HepG2 (cell line): Measurements from ENCODE around the gene HSPB3. TPM values are rescaled to one million over a fixed set of nuclear protein-coding genes. Genes with fewer than 3 reads are reported as not detected.

ENCODE experiments used
- ATAC-seq: fragments of 200-7000 bp; cut with Tn5 transposase; 3 replicates; pipeline ENCODE4 v1.9.1; 2020; ENCODE audit warnings: mild to moderate bottlenecking, moderate library complexity
- BruUV-seq: library from RNA; stranded (reverse); fragments of 400-500 nt; replicated peaks from 2 replicates; lab custom pipeline; 2021; lab: Mats Ljungman, UMichigan
- CTCF ChIA-PET: fragments of 300-600 bp; formaldehyde crosslinking; extraction: SDS; loops from one replicate; lab custom pipeline; 2021; ENCODE audit warnings: low total read pairs, inconsistent platforms, low intra/inter-chr PET ratio; lab: Yijun Ruan, JAX
- POLR2A ChIA-PET: fragments of 350-600 bp; sonication (Branson Sonifier 250); formaldehyde crosslinking; loops from one replicate; lab custom pipeline; 2020; ENCODE audit warnings: antibody characterized with exemption, inconsistent platforms; lab: Yijun Ruan, JAX
- DNase-seq: peaks from one replicate; pipeline ENCODE4 v3.0.0-alpha.2; 2015; ENCODE audit warnings: low spot score
- FAIRE-seq: peaks from 3 replicates; lab custom pipeline; 2011; peaks lifted over from hg19 to GRCh38; lab: Jason Lieb, UNC
- H2AFZ ChIP-seq: one replicate; pipeline ENCODE4 v1.6.1; 2011; ENCODE audit warnings: low read length, inconsistent platforms
- H3K27ac ChIP-seq: fragments of 300-600 bp; 3 replicates; pipeline ENCODE4 v1.8.0; 2011; ENCODE audit warnings: mixed run types, mild to moderate bottlenecking, mixed read lengths, low read length, inconsistent platforms; ENCODE audit not compliant: insufficient read depth; ENCODE audit errors: extremely low read length
- H3K27me3 ChIP-seq, 2 experiments: fragments of 200-600 bp in 1 of 2; 2 replicates in 1 of 2; 3 replicates in 1 of 2; pipeline versions ENCODE4 v1.6.0 to v1.8.0; 2011; ENCODE audit warnings: low read length in 2 of 2, mild to moderate bottlenecking in 2 of 2, moderate library complexity in 2 of 2, inconsistent platforms in 1 of 2; ENCODE audit not compliant: insufficient read depth in 2 of 2, control insufficient read depth in 1 of 2
- H3K36me3 ChIP-seq, 2 experiments: fragments of 200-600 bp in 1 of 2; replicated peaks in 1 of 2; 2 replicates in 1 of 2; 3 replicates in 1 of 2; pipeline versions ENCODE4 v1.5.1 to v1.8.0; 2011; ENCODE audit warnings: low read length in 2 of 2, inconsistent platforms in 1 of 2; ENCODE audit not compliant: insufficient read depth in 2 of 2, control insufficient read depth in 1 of 2
- H3K4me1 ChIP-seq: 2 replicates; pipeline ENCODE4 v1.5.1; 2012; ENCODE audit warnings: low read length, inconsistent platforms; ENCODE audit not compliant: insufficient read depth
- H3K4me2 ChIP-seq: 2 replicates; pipeline ENCODE4 v1.6.0; 2011; ENCODE audit warnings: low read depth, low read length, inconsistent platforms
- H3K4me3 ChIP-seq, 3 experiments: fragments of 200-600 bp in 1 of 3; sonication (generic), shearing (Covaris generic) in 1 of 3; replicated peaks in 1 of 3; 2 replicates each; pipeline ENCODE4 v1.5.1; 2011 to 2016; ENCODE audit warnings: low read length in 3 of 3, inconsistent platforms in 2 of 3, low read depth in 2 of 3, mild to moderate bottlenecking in 2 of 3, control low read depth in 1 of 3, mixed read lengths in 1 of 3; ENCODE audit not compliant: insufficient read depth in 1 of 3
- H3K79me2 ChIP-seq: one replicate; pipeline ENCODE4 v1.6.1; 2011; ENCODE audit warnings: low read length, inconsistent platforms; ENCODE audit not compliant: insufficient read depth
- H3K9ac ChIP-seq: 2 replicates; pipeline ENCODE4 v1.6.0; 2011; ENCODE audit warnings: mild to moderate bottlenecking, low read depth, low read length, inconsistent platforms; ENCODE audit not compliant: insufficient read depth
- H3K9me3 ChIP-seq: 2 replicates; pipeline ENCODE4 v1.5.1; 2012; ENCODE audit warnings: mild to moderate bottlenecking, low read length
- H4K20me1 ChIP-seq: 2 replicates; pipeline ENCODE4 v1.6.0; 2011; ENCODE audit warnings: inconsistent platforms, mild to moderate bottlenecking, low read length, moderate library complexity; ENCODE audit not compliant: insufficient read depth
- HOXA3 ChIP-seq: sonication (generic); formaldehyde crosslinking; IDR thresholded peaks from 2 replicates; pipeline ENCODE4 v1.5.0; 2020; ENCODE audit warnings: missing genetic modification reagents
- MIXL1 ChIP-seq: IDR thresholded peaks from 2 replicates; pipeline ENCODE4 v1.6.1; 2016
- RARA ChIP-seq: IDR thresholded peaks from 2 replicates; pipeline ENCODE4 v1.6.1; 2016; ENCODE audit warnings: missing genetic modification reagents, missing compliant biosample characterization
- RCOR2 ChIP-seq: IDR thresholded peaks from 2 replicates; pipeline ENCODE4 v1.6.1; 2016; ENCODE audit warnings: missing biosample characterization, missing genetic modification reagents
- SUZ12 ChIP-seq: fragments of 150-350 bp; IDR thresholded peaks from 2 replicates; pipeline ENCODE4 v1.6.1; 2014; ENCODE audit warnings: low read depth, low read length
- TGIF2 ChIP-seq: IDR thresholded peaks from 2 replicates; pipeline ENCODE4 v1.6.1; 2016; ENCODE audit warnings: control low read depth, missing compliant biosample characterization
- ZNF484 ChIP-seq: sonication (generic); formaldehyde crosslinking; IDR thresholded peaks from 2 replicates; pipeline ENCODE4 v1.5.1; 2020; ENCODE audit warnings: mild to moderate bottlenecking, low read depth, missing genetic modification reagents, borderline replicate concordance
- ZNF563 ChIP-seq: sonication (generic); formaldehyde crosslinking; IDR thresholded peaks from 2 replicates; pipeline ENCODE4 v1.8.0; 2022; ENCODE audit warnings: mild to moderate bottlenecking, moderate library complexity, missing genetic modification reagents
- ZNF598 ChIP-seq: sonication (generic); formaldehyde crosslinking; IDR thresholded peaks from 2 replicates; pipeline ENCODE4 v1.5.1; 2020; ENCODE audit warnings: mild to moderate bottlenecking, missing genetic modification reagents, borderline replicate concordance
- ZNF615 ChIP-seq: sonication (generic); formaldehyde crosslinking; IDR thresholded peaks from 2 replicates; pipeline ENCODE4 v1.5.0; 2020; ENCODE audit warnings: mild to moderate bottlenecking, missing genetic modification reagents, borderline replicate concordance
- ZNF713 ChIP-seq: sonication (generic); formaldehyde crosslinking; IDR thresholded peaks from 2 replicates; pipeline ENCODE4 v1.4.0; 2020; ENCODE audit warnings: mild to moderate bottlenecking, missing genetic modification reagents
- in situ Hi-C: cut with HindIII; loops from 2 replicates; pipeline ENCODE4 v1.10.0; 2017; ENCODE audit warnings: low pct_unique_long_range_greater_than_20kb; ENCODE audit not compliant: extremely low pct_ligation_motif_present
- intact Hi-C: fragments of 100-400 bp; cut with micrococcal nuclease; formaldehyde crosslinking; loops from one replicate; pipeline ENCODE4 v1.10.0; 2022; ENCODE audit not compliant: unreplicated experiment
- polyA plus RNA-seq, 8 experiments: library from polyadenylated mRNA; depleted of rRNA in 3 of 8; stranded (reverse) in 7 of 8; unstranded in 1 of 8; fragments of >200 nt; fragmentation: Illumina TruSeq in 4 of 8; extraction: Trizol in 4 of 8; gene quantifications; 2 replicates each; pipeline versions ENCODE4 v1.2.1 to v1.2.3, GENCODE V29; 2011 to 2016; ENCODE audit warnings: low read depth in 4 of 8, missing spikeins in 1 of 8, mixed read lengths in 1 of 8; ENCODE audit not compliant: insufficient read depth in 1 of 8
- total RNA-seq, 5 experiments: library from RNA; depleted of rRNA; stranded (reverse); fragments of >200 nt; fragmentation: Illumina TruSeq; extraction: Trizol; gene quantifications; 2 replicates each; pipeline ENCODE4 v1.2.3, GENCODE V29; 2016; ENCODE audit warnings: low read depth in 1 of 5
- TF ChIP-seq, protein P1 (sequence below): IDR thresholded peaks from 2 replicates; pipeline ENCODE4 v1.6.1; 2012; ENCODE audit warnings: low read length, improper control_type of control experiment
- TF ChIP-seq, protein P2 (sequence below): sonication (generic); formaldehyde crosslinking; IDR thresholded peaks from 2 replicates; pipeline ENCODE4 v1.4.0; 2020; ENCODE audit warnings: mild to moderate bottlenecking, missing genetic modification reagents
- TF ChIP-seq, protein P3 (sequence below): sonication (generic); formaldehyde crosslinking; IDR thresholded peaks from 2 replicates; pipeline ENCODE4 v1.8.1; 2023; ENCODE audit warnings: missing genetic modification reagents, mild to moderate bottlenecking, borderline replicate concordance
- TF ChIP-seq, protein P4 (sequence below): sonication (generic); formaldehyde crosslinking; IDR thresholded peaks from 2 replicates; pipeline ENCODE4 v1.4.0; 2020; ENCODE audit warnings: missing genetic modification reagents, mild to moderate bottlenecking, borderline replicate concordance
- TF ChIP-seq, protein P5 (sequence below): sonication (generic); formaldehyde crosslinking; IDR thresholded peaks from 2 replicates; pipeline ENCODE4 v1.4.0; 2020; ENCODE audit warnings: missing genetic modification reagents

Gene HSPB3
- total and polyA plus RNA-seq, 2 of the 13 experiments (the other 11 are each of a cell fraction or from before 2014, with no cell fraction given) = not detected

DNA sequence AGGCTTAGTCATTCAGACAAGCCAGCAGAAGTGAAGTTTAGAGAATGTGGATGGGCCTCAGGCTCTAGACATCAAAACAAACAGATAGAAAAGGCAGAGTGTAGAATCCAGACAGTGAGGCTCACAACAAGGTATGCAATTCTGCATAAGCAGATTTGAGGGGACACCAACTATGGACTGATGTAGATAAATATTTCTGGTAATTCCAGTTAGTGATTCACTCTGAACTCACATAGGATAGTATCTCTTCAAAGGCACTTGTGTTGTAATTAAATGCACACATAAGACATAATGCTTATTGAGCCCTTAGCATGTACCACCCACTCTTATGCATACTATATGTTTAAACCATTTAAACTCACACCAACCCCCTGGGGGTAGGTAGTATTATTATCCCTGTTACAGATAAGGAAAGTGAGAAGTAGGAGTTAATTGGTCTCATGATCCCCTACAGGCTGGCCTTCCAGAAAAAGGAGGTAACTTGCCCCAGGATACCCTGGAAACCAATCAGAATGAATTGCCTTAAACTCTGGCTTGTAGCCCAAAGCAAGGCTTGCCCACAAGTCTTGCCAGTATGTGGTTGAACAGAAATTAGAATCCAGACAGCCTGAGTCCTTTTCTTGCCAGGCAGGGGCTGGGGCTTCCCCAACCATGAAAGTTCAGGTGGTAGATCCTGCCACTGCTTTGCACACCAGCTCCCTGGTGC lies 39.5 kb upstream of the HSPB3 start:
- H3K79me2 ChIP-seq = no peaks in the 10 kb centered on the region
- no peak overlapping the region for H3K4me2 ChIP-seq
- H3K9ac ChIP-seq = no peak overlapping the region
- H3K4me3 ChIP-seq = no peak overlapping the region
- ChIA-PET POLR2A (no interaction called here), CTCF (no interaction called here)
- peaks cover 0 to 1% of the 10 kb centered on the region in 2 experiments; a peak in 1 of 5 replicates for H3K27me3 ChIP-seq
- no peaks in the 10 kb centered on the region for H4K20me1 ChIP-seq
- no TSS peak for BruUV-seq
- DNase-seq (no peak), ATAC-seq (no peak), FAIRE-seq (no peak)
- no peaks in the 10 kb centered on the region for H3K36me3 ChIP-seq
- no peaks in the 10 kb centered on the region for H3K9me3 ChIP-seq
- no peak overlapping the region for H2AFZ ChIP-seq
- in situ Hi-C loops (loop anchor here (5.0 kb wide), 1 partner anchor 164 kb away; no protein-coding TSS in a partner anchor), intact Hi-C loops (loop anchor here (10.0 kb wide), 1 partner anchor 101 kb away; the partner anchor contains the start of gene ARL15)
- H3K4me1 ChIP-seq = no peaks in the 10 kb centered on the region
- no peak overlapping the region for H3K27ac ChIP-seq
- no peak for TF ChIP-seq RARA (CRISPR knock-in tag)
- TF ChIP-seq ZNF563 (CRISPR knock-in tag) = no peak
- no peak for TF ChIP-seq ZNF615
- TF ChIP-seq, protein P1, sequence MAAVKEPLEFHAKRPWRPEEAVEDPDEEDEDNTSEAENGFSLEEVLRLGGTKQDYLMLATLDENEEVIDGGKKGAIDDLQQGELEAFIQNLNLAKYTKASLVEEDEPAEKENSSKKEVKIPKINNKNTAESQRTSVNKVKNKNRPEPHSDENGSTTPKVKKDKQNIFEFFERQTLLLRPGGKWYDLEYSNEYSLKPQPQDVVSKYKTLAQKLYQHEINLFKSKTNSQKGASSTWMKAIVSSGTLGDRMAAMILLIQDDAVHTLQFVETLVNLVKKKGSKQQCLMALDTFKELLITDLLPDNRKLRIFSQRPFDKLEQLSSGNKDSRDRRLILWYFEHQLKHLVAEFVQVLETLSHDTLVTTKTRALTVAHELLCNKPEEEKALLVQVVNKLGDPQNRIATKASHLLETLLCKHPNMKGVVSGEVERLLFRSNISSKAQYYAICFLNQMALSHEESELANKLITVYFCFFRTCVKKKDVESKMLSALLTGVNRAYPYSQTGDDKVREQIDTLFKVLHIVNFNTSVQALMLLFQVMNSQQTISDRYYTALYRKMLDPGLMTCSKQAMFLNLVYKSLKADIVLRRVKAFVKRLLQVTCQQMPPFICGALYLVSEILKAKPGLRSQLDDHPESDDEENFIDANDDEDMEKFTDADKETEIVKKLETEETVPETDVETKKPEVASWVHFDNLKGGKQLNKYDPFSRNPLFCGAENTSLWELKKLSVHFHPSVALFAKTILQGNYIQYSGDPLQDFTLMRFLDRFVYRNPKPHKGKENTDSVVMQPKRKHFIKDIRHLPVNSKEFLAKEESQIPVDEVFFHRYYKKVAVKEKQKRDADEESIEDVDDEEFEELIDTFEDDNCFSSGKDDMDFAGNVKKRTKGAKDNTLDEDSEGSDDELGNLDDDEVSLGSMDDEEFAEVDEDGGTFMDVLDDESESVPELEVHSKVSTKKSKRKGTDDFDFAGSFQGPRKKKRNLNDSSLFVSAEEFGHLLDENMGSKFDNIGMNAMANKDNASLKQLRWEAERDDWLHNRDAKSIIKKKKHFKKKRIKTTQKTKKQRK = no peak
- TF ChIP-seq, protein P2, sequence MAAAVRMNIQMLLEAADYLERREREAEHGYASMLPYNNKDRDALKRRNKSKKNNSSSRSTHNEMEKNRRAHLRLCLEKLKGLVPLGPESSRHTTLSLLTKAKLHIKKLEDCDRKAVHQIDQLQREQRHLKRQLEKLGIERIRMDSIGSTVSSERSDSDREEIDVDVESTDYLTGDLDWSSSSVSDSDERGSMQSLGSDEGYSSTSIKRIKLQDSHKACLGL (CRISPR knock-in tag) = no peak
- TF ChIP-seq, protein P3, sequence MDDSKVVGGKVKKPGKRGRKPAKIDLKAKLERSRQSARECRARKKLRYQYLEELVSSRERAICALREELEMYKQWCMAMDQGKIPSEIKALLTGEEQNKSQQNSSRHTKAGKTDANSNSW (CRISPR knock-in tag) = no peak
- TF ChIP-seq RCOR2 = no peak
- TF ChIP-seq, protein P4, sequence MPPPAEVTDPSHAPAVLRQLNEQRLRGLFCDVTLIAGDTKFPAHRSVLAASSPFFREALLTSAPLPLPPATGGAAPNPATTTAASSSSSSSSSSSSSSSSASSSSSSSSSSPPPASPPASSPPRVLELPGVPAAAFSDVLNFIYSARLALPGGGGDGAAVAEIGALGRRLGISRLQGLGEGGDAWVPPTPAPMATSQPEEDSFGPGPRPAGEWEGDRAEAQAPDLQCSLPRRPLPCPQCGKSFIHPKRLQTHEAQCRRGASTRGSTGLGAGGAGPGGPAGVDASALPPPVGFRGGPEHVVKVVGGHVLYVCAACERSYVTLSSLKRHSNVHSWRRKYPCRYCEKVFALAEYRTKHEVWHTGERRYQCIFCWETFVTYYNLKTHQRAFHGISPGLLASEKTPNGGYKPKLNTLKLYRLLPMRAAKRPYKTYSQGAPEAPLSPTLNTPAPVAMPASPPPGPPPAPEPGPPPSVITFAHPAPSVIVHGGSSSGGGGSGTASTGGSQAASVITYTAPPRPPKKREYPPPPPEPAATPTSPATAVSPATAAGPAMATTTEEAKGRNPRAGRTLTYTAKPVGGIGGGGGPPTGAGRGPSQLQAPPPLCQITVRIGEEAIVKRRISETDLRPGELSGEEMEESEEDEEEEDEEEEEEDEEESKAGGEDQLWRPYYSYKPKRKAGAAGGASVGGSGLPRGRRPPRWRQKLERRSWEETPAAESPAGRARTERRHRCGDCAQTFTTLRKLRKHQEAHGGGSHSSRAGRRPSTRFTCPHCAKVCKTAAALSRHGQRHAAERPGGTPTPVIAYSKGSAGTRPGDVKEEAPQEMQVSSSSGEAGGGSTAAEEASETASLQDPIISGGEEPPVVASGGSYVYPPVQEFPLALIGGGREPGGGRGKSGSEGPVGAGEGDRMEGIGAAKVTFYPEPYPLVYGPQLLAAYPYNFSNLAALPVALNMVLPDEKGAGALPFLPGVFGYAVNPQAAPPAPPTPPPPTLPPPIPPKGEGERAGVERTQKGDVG (CRISPR knock-in tag) = no peak
- TF ChIP-seq ZNF598 (CRISPR knock-in tag) = no peak
- TF ChIP-seq, protein P5, sequence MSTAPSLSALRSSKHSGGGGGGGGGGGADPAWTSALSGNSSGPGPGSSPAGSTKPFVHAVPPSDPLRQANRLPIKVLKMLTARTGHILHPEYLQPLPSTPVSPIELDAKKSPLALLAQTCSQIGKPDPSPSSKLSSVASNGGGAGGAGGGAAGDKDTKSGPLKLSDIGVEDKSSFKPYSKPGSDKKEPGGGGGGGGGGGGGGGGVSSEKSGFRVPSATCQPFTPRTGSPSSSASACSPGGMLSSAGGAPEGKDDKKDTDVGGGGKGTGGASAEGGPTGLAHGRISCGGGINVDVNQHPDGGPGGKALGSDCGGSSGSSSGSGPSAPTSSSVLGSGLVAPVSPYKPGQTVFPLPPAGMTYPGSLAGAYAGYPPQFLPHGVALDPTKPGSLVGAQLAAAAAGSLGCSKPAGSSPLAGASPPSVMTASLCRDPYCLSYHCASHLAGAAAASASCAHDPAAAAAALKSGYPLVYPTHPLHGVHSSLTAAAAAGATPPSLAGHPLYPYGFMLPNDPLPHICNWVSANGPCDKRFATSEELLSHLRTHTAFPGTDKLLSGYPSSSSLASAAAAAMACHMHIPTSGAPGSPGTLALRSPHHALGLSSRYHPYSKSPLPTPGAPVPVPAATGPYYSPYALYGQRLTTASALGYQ (CRISPR knock-in tag) = no peak
- TF ChIP-seq ZNF484 = no peak
- TF ChIP-seq SUZ12 = no peak
- TF ChIP-seq MIXL1 = no peak
- no peak for TF ChIP-seq HOXA3 (CRISPR knock-in tag)
- no peak for TF ChIP-seq ZNF713 (CRISPR knock-in tag)
- TF ChIP-seq TGIF2 (CRISPR knock-in tag) = no peak
